Panc1 (cell line): Measurements from ENCODE around the gene PPDPF. TPM values are rescaled to one million over a fixed set of nuclear protein-coding genes. Genes with fewer than 3 reads are reported as not detected.

Source experiments
- ATAC-seq: fragments of 200-7000 bp; cut with Tn5 transposase; 2 replicates; pipeline ENCODE4 v1.9.1; 2020; ENCODE audit warnings: mild to moderate bottlenecking, moderate library complexity
- BruUV-seq: library from RNA; stranded (reverse); fragments of 400-500 nt; replicated peaks from 2 replicates; lab custom pipeline; 2021; lab: Mats Ljungman, UMichigan
- CTCF ChIA-PET: fragments of 300-600 bp; sonication (Branson Sonifier 250); formaldehyde crosslinking; loops from one replicate; lab custom pipeline; 2022; ENCODE audit warnings: antibody characterized with exemption; lab: Charles Lee
- POLR2A ChIA-PET: fragments of 300-600 bp; sonication (Branson Sonifier 250); formaldehyde crosslinking; loops from one replicate; lab custom pipeline; 2022; ENCODE audit warnings: antibody characterized with exemption; lab: Charles Lee
- DNase-seq: peaks from one replicate; pipeline ENCODE4 v3.0.0-alpha.2; 2010; ENCODE audit warnings: low read depth, low spot score
- H3K27ac ChIP-seq: 2 replicates; pipeline ENCODE4 v1.5.1; 2011; ENCODE audit warnings: mild to moderate bottlenecking, low read length, inconsistent platforms
- H3K27me3 ChIP-seq: fragments of 200-500 bp; sonication (Bioruptor generic); 2 replicates; pipeline ENCODE4 v1.6.0; 2014; ENCODE audit warnings: low read length, inconsistent platforms; ENCODE audit not compliant: control insufficient read depth, insufficient read depth
- H3K36me3 ChIP-seq: fragments of 200-500 bp; sonication (Bioruptor generic); 2 replicates; pipeline ENCODE4 v1.5.1; 2014; ENCODE audit warnings: inconsistent platforms, mild to moderate bottlenecking, low read length, moderate library complexity; ENCODE audit not compliant: control insufficient read depth, insufficient read depth
- H3K4me1 ChIP-seq: 2 replicates; pipeline ENCODE4 v1.5.1; 2011; ENCODE audit warnings: inconsistent platforms, mild to moderate bottlenecking, low read length, moderate library complexity; ENCODE audit not compliant: control insufficient read depth, insufficient read depth
- H3K4me3 ChIP-seq, 2 experiments: 2 replicates each; pipeline ENCODE4 v1.5.1; 2011 to 2012; ENCODE audit warnings: low read depth in 2 of 2, low read length in 2 of 2, mild to moderate bottlenecking in 2 of 2, inconsistent platforms in 1 of 2, moderate library complexity in 1 of 2
- H3K9me3 ChIP-seq: fragments of 200-500 bp; sonication (Bioruptor generic); 2 replicates; pipeline ENCODE4 v1.5.1; 2014; ENCODE audit warnings: low read depth, mild to moderate bottlenecking, inconsistent platforms, low read length, moderate library complexity; ENCODE audit not compliant: control insufficient read depth, insufficient read depth
- CTCF ChIP-seq: fragments of 450-650 bp; IDR thresholded peaks from 2 replicates; pipeline ENCODE4 v1.5.1; 2017; ENCODE audit warnings: mild to moderate bottlenecking
- POLR2AphosphoS5 ChIP-seq: IDR thresholded peaks from 2 replicates; pipeline ENCODE4 v1.6.1; 2012; ENCODE audit warnings: mild to moderate bottlenecking, low read depth, low read length, moderate library complexity
- REST ChIP-seq, 2 experiments: IDR thresholded peaks; 2 replicates each; pipeline ENCODE4 v1.6.1; 2011 to 2012; ENCODE audit warnings: low read depth in 2 of 2, control low read depth in 1 of 2, low read length in 1 of 2, mild to moderate bottlenecking in 1 of 2, moderate library complexity in 1 of 2; ENCODE audit not compliant: insufficient read depth in 1 of 2
- SIN3A ChIP-seq: IDR thresholded peaks from 2 replicates; pipeline ENCODE4 v1.6.1; 2012; ENCODE audit warnings: low read depth, mild to moderate bottlenecking, low read length, moderate library complexity, borderline replicate concordance; ENCODE audit not compliant: insufficient read depth
- TCF7L2 ChIP-seq: IDR thresholded peaks from 2 replicates; pipeline ENCODE4 v1.6.1; 2011; ENCODE audit warnings: mild to moderate bottlenecking, low read depth, low read length, inconsistent platforms
- in situ Hi-C: cut with HindIII; loops from 2 replicates; pipeline ENCODE4 v1.10.0; 2016; ENCODE audit warnings: low sequenced_read_pairs, low pct_unique_long_range_greater_than_20kb
- intact Hi-C: fragments of 100-400 bp; cut with micrococcal nuclease; formaldehyde crosslinking; loops from one replicate; pipeline ENCODE4 v1.10.0; 2022; ENCODE audit not compliant: unreplicated experiment
- total RNA-seq: library from RNA; stranded (reverse); gene quantifications from one replicate; pipeline ENCODE4 v1.2.1, GENCODE V29; 2021; ENCODE audit not compliant: unreplicated experiment

The PPDPF gene
- total RNA-seq, 1 experiment from 2014 or later = 241 TPM

DNA sequence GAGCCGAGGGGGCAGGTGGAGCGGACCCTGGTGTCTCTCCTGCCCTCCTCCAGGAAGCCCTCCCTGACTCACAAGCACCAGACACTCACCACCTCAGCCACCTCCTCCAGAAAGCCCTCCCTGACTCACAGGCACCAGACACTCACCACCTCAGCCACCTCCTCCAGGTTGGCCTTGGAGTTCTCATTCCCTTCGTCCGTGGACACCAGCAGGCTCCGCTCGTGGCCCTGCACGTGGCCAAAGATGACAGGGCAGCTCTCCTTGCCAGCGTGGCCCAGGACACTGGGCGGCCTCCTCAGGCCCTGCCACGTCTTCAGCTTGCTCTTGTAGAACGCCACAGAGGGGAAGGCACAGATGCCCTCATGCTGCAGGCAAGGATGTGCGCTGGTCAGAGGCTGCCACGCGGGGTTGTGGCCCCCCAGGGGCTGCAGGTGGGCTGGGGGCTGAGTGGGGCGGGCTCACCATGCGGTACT is 39.8 kb downstream of the PPDPF start:
- Histone ChIP-seq H3K27ac (no peak overlapping the region), H3K36me3 (no peaks in the 10 kb centered on the region), H3K9me3 (no peaks in the 10 kb centered on the region), H3K4me1 (no peaks in the 10 kb centered on the region), H3K27me3 (no peaks in the 10 kb centered on the region), H3K4me3 (no peak overlapping the region)
- CTCF ChIA-PET = interaction anchor here (0.9 kb wide), 1 partner anchor 23 kb away, joined by 3 read pairs; the partner anchor contains the start of gene PTK6
- POLR2A ChIA-PET = interaction anchor here (0.6 kb wide), 1 partner anchor 44 kb away, joined by 7 read pairs; no protein-coding TSS in a partner anchor
- in situ Hi-C loops (no loop called here), intact Hi-C loops (no loop called here)
- ATAC-seq (no peak), DNase-seq (no peak)
- BruUV-seq = no TSS peak
- TF ChIP-seq CTCF (no peak), TCF7L2 (no peak), POLR2AphosphoS5 (no peak)

DNA sequence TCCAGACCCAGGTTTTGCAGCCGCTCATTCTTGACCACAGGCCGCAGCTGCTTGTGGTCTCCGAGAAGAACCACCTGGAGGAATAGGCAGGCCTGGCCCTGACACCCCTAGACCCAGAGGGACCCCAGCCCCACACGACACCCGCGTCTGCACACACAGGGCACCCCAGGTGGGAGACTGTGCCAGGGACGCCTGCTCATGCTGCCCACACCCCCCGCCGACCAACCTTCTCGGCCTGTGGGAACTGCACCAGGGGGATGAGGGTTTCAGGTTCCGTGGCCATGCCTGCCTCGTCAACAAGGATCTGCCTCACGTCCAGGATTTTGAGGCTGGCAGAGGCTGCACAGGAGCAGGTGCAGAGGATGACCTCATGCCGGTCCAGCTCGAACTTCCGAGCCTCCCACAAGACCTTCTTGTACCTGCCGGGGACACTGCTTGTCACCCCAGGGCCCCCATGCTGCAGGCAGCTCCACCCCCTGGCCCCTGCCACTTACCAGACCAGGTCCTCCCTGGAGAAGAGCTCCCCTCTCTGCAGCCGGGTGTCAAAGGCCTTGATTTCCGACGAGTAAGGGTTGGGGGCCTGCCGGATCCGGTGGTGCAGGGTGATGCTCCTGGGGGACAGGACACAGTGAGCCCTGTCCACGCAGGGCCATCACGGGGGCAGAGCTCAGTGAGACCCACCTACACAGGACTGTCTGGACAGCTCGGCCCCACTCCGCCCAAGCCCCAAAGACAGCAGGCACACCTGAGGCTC is 40.5 kb downstream of the PPDPF start:
- BruUV-seq = no TSS peak
- H3K36me3 ChIP-seq = no peaks in the 10 kb centered on the region
- POLR2A ChIA-PET = interaction anchor here (0.6 kb wide), 2 partner anchors 9 to 44 kb away, joined by 7 to 9 read pairs; no protein-coding TSS in a partner anchor

More for the DNA sequence above, 40.5 kb downstream of the PPDPF start:
- no peak overlapping the region for H3K27ac ChIP-seq
- H3K4me3 ChIP-seq = no peak overlapping the region
- H3K9me3 ChIP-seq = no peaks in the 10 kb centered on the region
- intact Hi-C loops (no loop called here), in situ Hi-C loops (no loop called here)
- no peaks in the 10 kb centered on the region for H3K27me3 ChIP-seq
- TF ChIP-seq CTCF (no peak), TCF7L2 (no peak), SIN3A (no peak), POLR2AphosphoS5 (no peak), REST (IDR thresholded peaks at IDR 0.05; ENCODE audit: insufficient read depth in 1 of 2, low read depth in 2 of 2, low read length in 1 of 2) (no peak)
- DNase-seq (no peak), ATAC-seq (no peak)
- H3K4me1 ChIP-seq = no peaks in the 10 kb centered on the region
- CTCF ChIA-PET = no interaction called here
